IMR-90 (cell line): ENCODE data around the gene NACC1. TPM values are rescaled to one million over a fixed set of nuclear protein-coding genes. Genes with fewer than 3 reads are reported as not detected.

ENCODE experiments used
- ATAC-seq: fragments of 200-7000 bp; cut with Tn5 transposase; 2 replicates; pipeline ENCODE4 v1.9.1; 2020; ENCODE audit warnings: low read depth, mild to moderate bottlenecking, moderate library complexity
- BruUV-seq: library from RNA; stranded (reverse); fragments of 400-500 nt; replicated peaks from 2 replicates; lab custom pipeline; 2021; lab: Mats Ljungman, UMichigan
- CTCF ChIA-PET: fragments of 300-600 bp; formaldehyde crosslinking; extraction: SDS; loops from one replicate; lab custom pipeline; 2021; ENCODE audit warnings: antibody characterized with exemption; lab: Yijun Ruan, JAX
- POLR2A ChIA-PET: fragments of 300-600 bp; sonication (Branson Sonifier 250); formaldehyde crosslinking; loops from one replicate; lab custom pipeline; 2022; ENCODE audit warnings: antibody characterized with exemption; ENCODE audit not compliant: unreplicated experiment; lab: Charles Lee
- DNase-seq: peaks from one replicate; pipeline ENCODE4 v3.0.0; 2013
- H2AFZ ChIP-seq: replicated peaks from 2 replicates; pipeline ENCODE3; 2013; ENCODE audit warnings: low read length, mild to moderate bottlenecking; ENCODE audit not compliant: poor library complexity
- H2AK5ac ChIP-seq: 2 replicates; pipeline ENCODE4 v1.6.1; 2013; ENCODE audit warnings: low read depth, low read length, inconsistent platforms
- H2AK9ac ChIP-seq: replicated peaks from 2 replicates; pipeline ENCODE3; 2013; ENCODE audit warnings: mild to moderate bottlenecking, low read depth, low read length, moderate library complexity; ENCODE audit not compliant: poor library complexity
- H2BK120ac ChIP-seq: 2 replicates; pipeline ENCODE4 v1.6.1; 2013; ENCODE audit warnings: low read depth, low read length, inconsistent platforms
- H2BK15ac ChIP-seq: 3 replicates; pipeline ENCODE4 v1.6.1; 2013; ENCODE audit warnings: low read depth, low read length, inconsistent platforms
- H2BK20ac ChIP-seq: 2 replicates; pipeline ENCODE4 v1.6.1; 2013; ENCODE audit warnings: low read depth, mild to moderate bottlenecking, inconsistent platforms, low read length, moderate library complexity
- H2BK5ac ChIP-seq: 2 replicates; pipeline ENCODE4 v1.6.1; 2013; ENCODE audit warnings: mild to moderate bottlenecking, low read depth, low read length, inconsistent platforms; ENCODE audit not compliant: poor library complexity, severe bottlenecking
- H3K14ac ChIP-seq: replicated peaks from 2 replicates; pipeline ENCODE4 v1.6.1; 2013; ENCODE audit warnings: low read depth, low read length, inconsistent platforms
- H3K18ac ChIP-seq: 2 replicates; pipeline ENCODE4 v1.6.1; 2013; ENCODE audit warnings: low read depth, low read length, control low read depth
- H3K23ac ChIP-seq: 2 replicates; pipeline ENCODE4 v1.6.1; 2013; ENCODE audit warnings: low read depth, low read length, inconsistent platforms
- H3K27ac ChIP-seq: 2 replicates; pipeline ENCODE4 v1.5.1; 2013; ENCODE audit warnings: mild to moderate bottlenecking, control low read depth, low read length; ENCODE audit not compliant: insufficient read depth
- H3K27me3 ChIP-seq: 2 replicates; pipeline ENCODE4 v1.6.1; 2013; ENCODE audit warnings: low read length; ENCODE audit not compliant: control insufficient read depth, insufficient read depth
- H3K36me3 ChIP-seq: 2 replicates; pipeline ENCODE4 v1.6.1; 2013; ENCODE audit warnings: low read length, mixed read lengths; ENCODE audit not compliant: control insufficient read depth, insufficient read depth
- H3K4ac ChIP-seq: 2 replicates; pipeline ENCODE4 v1.6.1; 2013; ENCODE audit warnings: low read depth, low read length, inconsistent platforms
- H3K4me1 ChIP-seq: 2 replicates; pipeline ENCODE4 v1.6.1; 2013; ENCODE audit warnings: low read length, mixed read lengths; ENCODE audit not compliant: control insufficient read depth, insufficient read depth
- H3K4me2 ChIP-seq: 2 replicates; pipeline ENCODE4 v1.6.1; 2013; ENCODE audit warnings: low read depth, mild to moderate bottlenecking, control low read depth, low read length, moderate library complexity
- H3K4me3 ChIP-seq: 2 replicates; pipeline ENCODE4 v1.5.1; 2013; ENCODE audit warnings: low read depth, mild to moderate bottlenecking, control low read depth, low read length, moderate library complexity; ENCODE audit not compliant: insufficient read depth
- H3K56ac ChIP-seq: 2 replicates; pipeline ENCODE4 v1.6.1; 2013; ENCODE audit warnings: low read length, inconsistent platforms; ENCODE audit not compliant: insufficient read depth; ENCODE audit errors: extremely low read depth
- H3K79me1 ChIP-seq, 2 experiments: 2 replicates each; pipeline ENCODE4 v1.6.1; 2013; ENCODE audit warnings: low read length in 2 of 2, inconsistent platforms in 1 of 2, low read depth in 1 of 2
- H3K9ac ChIP-seq: 2 replicates; pipeline ENCODE4 v1.6.1; 2013; ENCODE audit warnings: low read depth, low read length, control low read depth
- H3K9me1 ChIP-seq: 2 replicates; pipeline ENCODE4 v1.6.1; 2013; ENCODE audit warnings: low read length, inconsistent platforms; ENCODE audit not compliant: insufficient read depth
- H3K9me3 ChIP-seq: 2 replicates; pipeline ENCODE4 v1.6.1; 2013; ENCODE audit warnings: low read length; ENCODE audit not compliant: control insufficient read depth, insufficient read depth
- H4K20me1 ChIP-seq: 2 replicates; pipeline ENCODE4 v1.6.1; 2013; ENCODE audit warnings: low read length, inconsistent platforms; ENCODE audit not compliant: insufficient read depth
- H4K5ac ChIP-seq: 2 replicates; pipeline ENCODE4 v1.6.1; 2013; ENCODE audit warnings: mild to moderate bottlenecking, low read depth, low read length, control low read depth
- H4K8ac ChIP-seq, 2 experiments: 2 replicates each; pipeline ENCODE4 v1.6.1; 2013; ENCODE audit warnings: low read depth in 2 of 2, low read length in 2 of 2, control low read depth in 1 of 2, inconsistent platforms in 1 of 2
- H4K91ac ChIP-seq: 2 replicates; pipeline ENCODE4 v1.6.1; 2013; ENCODE audit warnings: low read depth, low read length, inconsistent platforms; ENCODE audit not compliant: insufficient read depth
- BHLHE40 ChIP-seq: fragments of 150-350 bp; IDR thresholded peaks from 2 replicates; pipeline ENCODE4 v1.6.1; 2016; ENCODE audit warnings: mild to moderate bottlenecking, low read depth, low read length
- CTCF ChIP-seq: conservative IDR thresholded peaks from 2 replicates; pipeline ENCODE4 v1.5.1; 2012; ENCODE audit warnings: mild to moderate bottlenecking, low read depth, low read length, improper control_type of control experiment
- ELK1 ChIP-seq: fragments of 150-350 bp; IDR thresholded peaks from 2 replicates; pipeline ENCODE4 v1.6.1; 2016; ENCODE audit warnings: low read depth, mild to moderate bottlenecking, low read length, moderate library complexity, borderline replicate concordance
- RAD21 ChIP-seq: IDR thresholded peaks from 2 replicates; pipeline ENCODE4 v1.6.1; 2012; ENCODE audit warnings: low read length, improper control_type of control experiment
- RFX5 ChIP-seq: IDR thresholded peaks from 2 replicates; pipeline ENCODE4 v1.8.0; 2012; ENCODE audit warnings: low read depth, mild to moderate bottlenecking, low read length, moderate library complexity
- WGBS, 2 experiments: methylation state at CpG; one replicate each; pipeline versions ENCODE4 v1.1.5 to v1.1.7; 2013; ENCODE audit warnings: missing lambda C conversion rate in 2 of 2; ENCODE audit not compliant: insufficient read length in 1 of 2; ENCODE audit errors: extremely low coverage in 2 of 2; 5-methylcytosine and 5-hydroxymethylcytosine counted together
- dilution Hi-C: fragments of 300-500 bp; cut with HindIII; formaldehyde crosslinking; loops from one replicate; pipeline ENCODE4 v1.14.3; 2018; ENCODE audit warnings: low sequenced_read_pairs; ENCODE audit not compliant: unreplicated experiment
- in situ Hi-C: fragments of 300-500 bp; cut with MboI; formaldehyde crosslinking; loops from 3 replicates; pipeline ENCODE4 v1.14.3; 2019; ENCODE audit warnings: low sequenced_read_pairs, inconsistent platforms, mixed read lengths
- intact Hi-C: fragments of 100-400 bp; cut with micrococcal nuclease; formaldehyde crosslinking; loops from 2 replicates; pipeline ENCODE4 v1.10.0; 2022
- polyA plus RNA-seq, 3 experiments: library from polyadenylated mRNA; depleted of rRNA; stranded (reverse); fragments of >200 nt; gene quantifications; 2 replicates each; pipeline ENCODE4 v1.2.3, GENCODE V29; 2012; ENCODE audit warnings: low replicate concordance in 1 of 3
- total RNA-seq: library from RNA; depleted of rRNA; stranded (reverse); fragments of >200 nt; gene quantifications from 2 replicates; pipeline ENCODE4 v1.2.3, GENCODE V29; 2012

The NACC1 gene
- total and polyA plus RNA-seq, 2 of the 4 experiments (the other 2 are of a cell fraction): 42.5 to 181 TPM

GRCh38 chr19:13069415-13070359 is 48.4 kb upstream of the NACC1 start:
- Histone ChIP-seq H3K27me3 (no peaks in the 10 kb centered on the region), H2AFZ (no peak overlapping the region), H3K4me2 (no peak overlapping the region), H3K4me1 (peaks cover 2% of the 10 kb centered on the region; the same call in 1 of the 2 replicates), H3K36me3 (peaks cover 25% of the 10 kb centered on the region), H4K5ac (no peak overlapping the region), H3K56ac (no peak overlapping the region), H3K9me1 (no peaks in the 10 kb centered on the region), H2BK120ac (no peak overlapping the region), H2BK15ac (no peak overlapping the region), H3K4me3 (no peak overlapping the region), H3K9ac (no peak overlapping the region), H4K91ac (no peak overlapping the region), H3K9me3 (no peaks in the 10 kb centered on the region), H2AK9ac (no peak overlapping the region), H3K18ac (no peak overlapping the region), H3K27ac (no peak overlapping the region), H2BK20ac (no peak overlapping the region), H2AK5ac (no peak overlapping the region), H3K4ac (no peak overlapping the region), H2BK5ac (no peak overlapping the region), H3K79me1 (peaks cover 23 to 62% of the 10 kb centered on the region in 2 experiments), H4K8ac (no peak overlapping the region), H3K23ac (no peak overlapping the region), H3K14ac (no peak overlapping the region), H4K20me1 (peaks cover 34% of the 10 kb centered on the region)
- CTCF ChIA-PET: no interaction called here
- ATAC-seq (peak; percentile 31), DNase-seq (no peak)
- TF ChIP-seq BHLHE40 (no peak), ELK1 (no peak), RFX5 (no peak), CTCF (no peak), RAD21 (no peak)
- intact Hi-C loops (no loop called here), in situ Hi-C loops (no loop called here), dilution Hi-C loops (no loop called here)
- no TSS peak for BruUV-seq
- 75% methylated on average over 5 of the region's 20 CpGs; no CpG with 5 or more reads in 1 of the 2 experiments for WGBS, 2 experiments
- POLR2A ChIA-PET: no interaction called here
